Fibroblast of lung (primary cell): ENCODE results near the gene MTG2. TPM values are rescaled to one million over a fixed set of nuclear protein-coding genes. Genes with fewer than 3 reads are reported as not detected.
A peak's percentile ranks its signal among the peaks of the same experiment; 100 is the strongest.

ENCODE experiments used
- DNase-seq, 2 donors: peaks; one replicate each; pipeline versions ENCODE4 v3.0.0 to v3.0.0-alpha.2; 2010; ENCODE audit warnings: low read depth in 2 of 2
- H2AFZ ChIP-seq: 2 replicates; pipeline ENCODE4 v1.5.1; 2012; ENCODE audit warnings: low read length, control low read depth, inconsistent platforms
- H3K27ac ChIP-seq: 2 replicates; pipeline ENCODE4 v1.5.1; 2011; ENCODE audit warnings: low read length, control low read depth; ENCODE audit not compliant: insufficient read depth
- H3K27me3 ChIP-seq: 2 replicates; pipeline ENCODE4 v1.5.1; 2011; ENCODE audit warnings: mild to moderate bottlenecking, low read length; ENCODE audit not compliant: control insufficient read depth, insufficient read depth
- H3K36me3 ChIP-seq: 2 replicates; pipeline ENCODE4 v1.5.1; 2011; ENCODE audit warnings: low read length; ENCODE audit not compliant: control insufficient read depth, insufficient read depth
- H3K4me1 ChIP-seq: 2 replicates; pipeline ENCODE4 v1.5.1; 2011; ENCODE audit warnings: low read length; ENCODE audit not compliant: control insufficient read depth, insufficient read depth; ENCODE audit errors: extremely low read depth
- H3K4me2 ChIP-seq: 2 replicates; pipeline ENCODE4 v1.5.1; 2011; ENCODE audit warnings: low read length, control low read depth; ENCODE audit not compliant: insufficient read depth; ENCODE audit errors: extremely low read depth
- H3K4me3 ChIP-seq, 4 experiments: fragments of 200-600 bp in 1 of 4; sonication (generic) in 1 of 4; replicated peaks in 1 of 4; 2 replicates each; pipeline ENCODE4 v1.5.1; 2011 to 2016; ENCODE audit warnings: low read length in 4 of 4, low read depth in 3 of 4, mild to moderate bottlenecking in 3 of 4, control low read depth in 2 of 4, inconsistent platforms in 1 of 4, mixed read lengths in 1 of 4; ENCODE audit not compliant: insufficient read depth in 1 of 4; ENCODE audit errors: control extremely low read depth in 1 of 4
- H3K79me2 ChIP-seq: 2 replicates; pipeline ENCODE4 v1.5.1; 2012; ENCODE audit warnings: mild to moderate bottlenecking, low read length, inconsistent platforms; ENCODE audit not compliant: control insufficient read depth, insufficient read depth
- H3K9ac ChIP-seq: 2 replicates; pipeline ENCODE4 v1.5.1; 2011; ENCODE audit warnings: mild to moderate bottlenecking, low read length, control low read depth; ENCODE audit not compliant: insufficient read depth
- H3K9me3 ChIP-seq: 2 replicates; pipeline ENCODE4 v1.5.1; 2012; ENCODE audit warnings: low read depth, low read length; ENCODE audit not compliant: control insufficient read depth, insufficient read depth
- H4K20me1 ChIP-seq: 2 replicates; pipeline ENCODE4 v1.5.1; 2011; ENCODE audit warnings: low read length; ENCODE audit not compliant: control insufficient read depth, insufficient read depth; ENCODE audit errors: extremely low read depth
- CTCF ChIP-seq, 2 donors: IDR thresholded peaks in 1 of 2; conservative IDR thresholded peaks in 1 of 2; 1 replicate in 1 of 2; 2 replicates in 1 of 2; pipeline ENCODE4 v1.5.1; 2011 to 2012; ENCODE audit warnings: low read length in 2 of 2, control low read depth in 1 of 2, inconsistent platforms in 1 of 2, low read depth in 1 of 2, mild to moderate bottlenecking in 1 of 2
- EZH2 ChIP-seq: IDR thresholded peaks from 2 replicates; pipeline ENCODE4 v1.5.1; 2012; ENCODE audit warnings: low read length, control low read depth, mild to moderate bottlenecking; ENCODE audit errors: missing control alignments
- polyA plus RNA-seq, 2 donors: library from polyadenylated mRNA; depleted of rRNA in 1 of 2; stranded (reverse) in 1 of 2; unstranded in 1 of 2; fragments of >200 nt; gene quantifications; 2 replicates each; pipeline ENCODE4 v1.2.1, GENCODE V29; 2011 to 2012; ENCODE audit warnings: missing spikeins in 1 of 2
- total RNA-seq: library from RNA; depleted of rRNA; stranded (reverse); fragments of >200 nt; gene quantifications from 2 replicates; pipeline ENCODE4 v1.2.1, GENCODE V29; 2014

MTG2 gene
- total and polyA plus RNA-seq, 2 donors (not counting 1 experiment from before 2014, with no cell fraction given) = 16.5 to 17.5 TPM

DNA sequence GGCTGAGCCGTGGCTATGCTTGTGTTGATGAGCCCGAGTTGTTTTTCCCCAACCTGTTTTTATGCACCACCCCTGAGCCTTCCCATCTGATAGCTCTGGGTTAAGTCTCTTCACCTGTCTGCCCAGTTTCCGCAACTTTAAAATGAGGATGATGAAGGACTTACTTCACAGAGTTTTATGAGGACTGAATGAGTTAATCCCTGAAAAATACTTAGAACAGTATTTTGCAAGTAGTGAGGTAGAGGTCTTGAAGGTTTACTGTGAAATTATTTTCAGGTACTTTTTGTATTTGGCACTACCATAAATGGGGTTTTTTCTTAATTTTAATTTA lies 3.2 kb downstream of the MTG2 start:
- peaks cover 2% of the 10 kb centered on the region for H3K4me1 ChIP-seq
- no peak overlapping the region for H2AFZ ChIP-seq
- H3K36me3 ChIP-seq = no peaks in the 10 kb centered on the region
- TF ChIP-seq EZH2 (no peak), CTCF (conservative IDR thresholded peaks at IDR 0.05 in 1 of 2, IDR thresholded peaks at IDR 0.05 in 1 of 2; ENCODE audit: low read depth in 1 of 2, low read length in 2 of 2) (no peak)
- H3K9ac ChIP-seq = no peak overlapping the region
- H4K20me1 ChIP-seq = no peaks in the 10 kb centered on the region
- no peak for DNase-seq
- no peaks in the 10 kb centered on the region for H3K9me3 ChIP-seq
- H3K79me2 ChIP-seq = peaks cover 44% of the 10 kb centered on the region
- H3K4me3 ChIP-seq = no peak overlapping the region
- H3K27me3 ChIP-seq = no peaks in the 10 kb centered on the region
- H3K4me2 ChIP-seq = no peak overlapping the region
- H3K27ac ChIP-seq = no peak overlapping the region

GRCh38 chr20:62186887-62187866 lies 4.3 kb downstream of the MTG2 start:
- no peaks in the 10 kb centered on the region for H3K36me3 ChIP-seq
- H2AFZ ChIP-seq = no peak overlapping the region
- H4K20me1 ChIP-seq = no peaks in the 10 kb centered on the region
- no peak for TF ChIP-seq CTCF (conservative IDR thresholded peaks at IDR 0.05 in 1 of 2, IDR thresholded peaks at IDR 0.05 in 1 of 2; ENCODE audit: low read depth in 1 of 2, low read length in 2 of 2)
- TF ChIP-seq EZH2 = no peak
- H3K27me3 ChIP-seq = no peaks in the 10 kb centered on the region
- H3K4me1 ChIP-seq = peaks cover 2% of the 10 kb centered on the region
- peaks cover 44% of the 10 kb centered on the region for H3K79me2 ChIP-seq
- DNase-seq = peak in 1 of 2 donors; percentile 42
- H3K9ac ChIP-seq = no peak overlapping the region
- H3K9me3 ChIP-seq = no peaks in the 10 kb centered on the region
- no peak overlapping the region for H3K4me3 ChIP-seq
- no peak overlapping the region for H3K4me2 ChIP-seq
- H3K27ac ChIP-seq = no peak overlapping the region

GRCh38 chr20:62190639-62191411 lies 8.0 kb downstream of the MTG2 start:
- no peak overlapping the region for H3K9ac ChIP-seq
- no peak overlapping the region for H3K4me3 ChIP-seq
- H3K4me2 ChIP-seq = no peak overlapping the region
- H2AFZ ChIP-seq = no peak overlapping the region
- no peak for DNase-seq
- no peak overlapping the region for H3K27ac ChIP-seq
- H3K79me2 ChIP-seq = peaks cover 22% of the 10 kb centered on the region
- no peaks in the 10 kb centered on the region for H3K27me3 ChIP-seq
- no peaks in the 10 kb centered on the region for H3K9me3 ChIP-seq
- H3K4me1 ChIP-seq = no peaks in the 10 kb centered on the region
- no peaks in the 10 kb centered on the region for H3K36me3 ChIP-seq
- no peak for TF ChIP-seq CTCF (conservative IDR thresholded peaks at IDR 0.05 in 1 of 2, IDR thresholded peaks at IDR 0.05 in 1 of 2; ENCODE audit: low read depth in 1 of 2, low read length in 2 of 2)
- no peak for TF ChIP-seq EZH2
- no peaks in the 10 kb centered on the region for H4K20me1 ChIP-seq
